ENCODE data around the gene CMTM8.
"Not testable (repeated sequence)": the region's sequence is repeated elsewhere in the genome, so short reads cannot be mapped to it uniquely, and the experiment has no call there.

Gene CMTM8, protein sequence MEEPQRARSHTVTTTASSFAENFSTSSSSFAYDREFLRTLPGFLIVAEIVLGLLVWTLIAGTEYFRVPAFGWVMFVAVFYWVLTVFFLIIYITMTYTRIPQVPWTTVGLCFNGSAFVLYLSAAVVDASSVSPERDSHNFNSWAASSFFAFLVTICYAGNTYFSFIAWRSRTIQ

DNA sequence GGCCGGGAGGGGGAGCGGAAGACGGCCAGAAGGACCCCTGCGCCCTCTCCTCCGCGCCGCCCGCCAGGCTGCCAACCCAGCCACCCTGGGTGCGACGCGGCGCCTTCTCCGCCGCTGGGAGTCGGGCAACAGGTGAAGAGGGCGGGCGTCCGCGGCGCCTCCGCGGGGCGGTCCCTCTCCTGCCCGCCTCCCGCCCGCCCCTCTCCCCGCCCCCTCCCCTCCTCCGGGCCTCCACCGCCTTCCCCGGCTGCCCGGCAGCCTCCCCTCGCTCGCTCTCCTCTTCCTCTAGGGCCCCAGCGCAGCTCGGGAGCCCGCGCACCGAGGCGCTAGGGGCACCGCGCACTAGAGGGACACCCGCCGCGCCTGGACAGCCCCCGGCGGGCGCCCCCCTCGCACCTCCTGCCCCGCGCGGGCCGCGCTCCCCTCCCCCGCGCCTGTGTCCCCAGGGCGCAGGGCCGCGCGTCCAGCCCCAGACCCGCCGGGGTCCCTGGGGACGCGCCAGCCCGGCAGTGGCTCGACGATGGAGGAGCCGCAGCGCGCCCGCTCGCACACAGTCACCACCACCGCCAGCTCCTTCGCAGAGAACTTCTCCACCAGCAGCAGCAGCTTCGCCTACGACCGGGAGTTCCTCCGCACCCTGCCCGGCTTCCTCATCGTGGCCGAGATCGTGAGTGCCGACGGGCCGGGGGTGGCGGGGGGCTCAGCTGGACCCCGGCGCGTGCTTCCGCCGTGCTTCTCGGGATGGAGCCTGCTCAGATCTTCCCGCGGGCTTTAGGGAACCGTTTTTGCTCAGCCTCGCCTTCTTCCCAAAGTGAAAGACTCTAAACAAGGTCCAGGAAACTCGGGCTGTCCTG, at the start of gene CMTM8:
CMTM8 (plus strand) TSS at position 228 of the 854 bp plus-strand sequence; CDS start at position 521, 293 bp downstream.
- DNase-seq = peak; percentile 80

DNA sequence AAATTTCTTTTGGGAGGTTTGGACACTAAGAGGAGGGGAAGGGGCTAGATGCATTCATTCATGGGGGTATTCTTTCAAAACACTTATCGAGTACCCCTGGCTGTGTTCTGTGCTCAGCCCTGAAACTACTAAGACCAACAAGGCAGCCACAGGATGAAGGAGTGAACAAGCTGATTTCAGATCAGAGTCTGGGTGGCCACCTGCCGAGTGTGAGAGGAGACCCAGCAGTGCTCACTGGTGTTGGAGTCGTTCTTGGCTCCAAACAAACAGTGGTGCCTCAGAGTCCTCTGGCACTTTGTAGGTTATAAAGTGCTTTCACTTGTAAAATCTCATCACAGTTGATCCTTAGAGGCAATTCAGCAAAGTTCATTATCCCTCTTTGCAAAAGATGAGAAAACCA, 48.8 kb upstream of the CMTM8 start:
- no peak for DNase-seq

DNA sequence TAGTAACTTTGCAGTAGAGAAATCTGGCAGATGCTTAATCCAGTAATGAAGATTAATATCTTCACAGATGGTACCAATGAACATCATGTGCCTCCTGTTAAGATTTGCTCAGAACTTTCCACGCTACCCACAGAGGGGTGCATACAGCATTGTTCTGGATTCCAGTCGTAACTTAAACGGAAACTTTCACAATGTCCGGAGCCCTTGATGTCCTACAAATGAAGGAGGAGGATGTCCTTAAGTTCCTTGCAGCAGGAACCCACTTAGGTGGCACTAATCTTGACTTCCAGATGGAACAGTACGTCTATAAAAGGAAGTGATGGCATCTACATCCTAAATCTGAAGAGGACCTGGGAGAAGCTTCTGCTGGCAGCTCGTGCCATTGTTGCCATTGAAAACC, 47.9 kb upstream of the CMTM8 start:
- not testable (repeated sequence) for DNase-seq

DNA sequence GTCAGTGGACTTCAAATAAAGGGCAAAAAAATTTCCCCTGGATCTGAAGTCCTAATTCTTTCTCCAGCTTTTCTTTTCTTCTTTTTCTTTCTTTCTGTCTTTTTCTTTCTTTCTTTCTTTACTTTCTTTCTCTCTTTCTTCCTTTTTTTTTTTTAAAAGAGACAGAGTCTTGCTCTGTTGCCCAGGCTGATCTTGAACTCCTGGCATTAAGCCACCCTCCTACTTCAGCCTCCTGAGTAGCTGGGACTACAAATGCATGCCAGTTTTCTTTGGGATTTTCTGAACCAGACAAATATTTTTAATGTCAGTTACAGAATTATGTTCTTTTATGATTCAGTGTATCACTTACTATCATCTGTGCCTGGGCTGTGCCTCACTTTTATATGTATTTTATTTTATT, 45.4 kb upstream of the CMTM8 start:
- DNase-seq = no peak

DNA sequence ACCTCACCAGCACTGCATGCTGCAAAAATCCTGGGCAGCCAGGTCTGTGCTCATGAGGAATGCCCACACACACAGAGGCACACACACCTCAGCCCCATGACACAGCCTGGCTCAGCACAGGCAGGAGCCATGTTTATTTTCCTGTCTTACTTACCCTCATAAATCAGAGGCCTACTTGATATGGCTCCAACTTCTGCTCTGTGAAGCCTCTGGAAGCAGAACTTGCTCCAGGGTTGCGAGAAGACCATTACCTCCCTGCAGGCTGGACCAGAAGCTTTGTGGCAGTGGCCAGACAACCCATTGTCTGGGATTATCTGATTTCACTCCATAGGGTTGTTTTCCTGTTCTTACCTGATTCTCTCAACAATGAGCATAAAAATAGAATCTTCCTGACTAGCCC, 43.8 kb upstream of the CMTM8 start:
- no peak for DNase-seq

DNA sequence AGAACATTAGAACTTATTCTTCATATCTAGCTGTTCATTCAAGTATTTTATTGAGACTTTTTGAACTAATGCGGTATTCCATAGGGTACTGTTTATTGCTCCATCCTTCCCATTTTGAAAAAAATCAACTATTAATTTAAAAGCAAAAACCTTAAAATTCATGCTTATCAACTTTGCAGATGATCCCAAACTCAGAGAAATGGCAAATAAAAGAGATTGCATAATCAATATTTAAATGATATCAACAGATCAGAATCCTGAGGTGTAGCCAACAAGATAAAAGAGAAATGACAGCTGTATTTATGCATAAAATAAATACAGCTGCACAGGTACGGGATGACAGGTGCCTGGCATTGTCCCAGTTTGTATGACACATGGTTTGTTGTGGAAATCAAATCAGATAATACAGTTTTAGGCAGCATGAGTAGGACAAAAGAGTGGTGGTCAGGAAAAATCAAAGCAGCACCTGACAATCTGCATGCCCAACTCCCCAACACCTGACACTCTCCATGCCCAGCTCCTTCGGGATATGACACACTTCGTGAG, 42.4 kb upstream of the CMTM8 start:
- DNase-seq = no peak

DNA sequence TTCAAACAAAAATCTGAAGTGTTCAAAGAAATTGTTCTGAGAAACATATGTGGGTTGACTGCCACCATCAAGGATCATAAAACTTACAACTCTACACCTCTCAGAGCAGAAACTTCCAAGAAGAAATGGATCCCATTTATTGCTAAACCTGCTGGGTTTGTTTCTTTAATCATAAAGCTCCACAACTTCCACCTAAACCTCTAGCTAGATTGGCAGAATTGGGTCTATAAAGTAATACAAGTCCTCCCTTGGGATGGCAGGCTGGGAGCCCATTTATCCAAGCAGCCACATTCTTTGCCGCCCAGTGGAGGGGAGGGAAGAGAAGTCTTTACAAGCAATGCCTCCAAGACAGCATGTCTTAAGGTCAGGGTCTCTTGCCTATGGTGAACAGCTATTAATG, 40.5 kb upstream of the CMTM8 start:
- DNase-seq = no peak

DNA sequence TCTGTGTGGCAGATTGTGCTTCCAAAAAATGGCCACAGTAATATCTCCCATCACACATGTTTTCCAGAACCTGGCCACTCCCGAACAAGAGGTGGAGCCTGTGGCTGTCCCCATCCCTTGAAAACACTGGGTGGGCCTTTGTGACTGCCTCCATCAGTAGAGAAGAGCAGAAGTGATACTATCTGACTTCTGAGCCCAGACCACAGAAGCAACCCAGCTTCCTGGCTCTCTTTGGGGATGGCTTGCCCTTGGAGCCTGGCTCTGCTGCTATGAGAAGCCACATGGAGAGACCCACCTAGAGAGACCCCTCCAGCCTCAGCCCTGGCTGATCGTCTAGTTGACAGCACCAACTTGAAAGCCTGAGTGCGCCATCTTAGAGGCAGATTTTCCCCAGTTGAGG, 39.8 kb upstream of the CMTM8 start:
- DNase-seq = no peak

DNA sequence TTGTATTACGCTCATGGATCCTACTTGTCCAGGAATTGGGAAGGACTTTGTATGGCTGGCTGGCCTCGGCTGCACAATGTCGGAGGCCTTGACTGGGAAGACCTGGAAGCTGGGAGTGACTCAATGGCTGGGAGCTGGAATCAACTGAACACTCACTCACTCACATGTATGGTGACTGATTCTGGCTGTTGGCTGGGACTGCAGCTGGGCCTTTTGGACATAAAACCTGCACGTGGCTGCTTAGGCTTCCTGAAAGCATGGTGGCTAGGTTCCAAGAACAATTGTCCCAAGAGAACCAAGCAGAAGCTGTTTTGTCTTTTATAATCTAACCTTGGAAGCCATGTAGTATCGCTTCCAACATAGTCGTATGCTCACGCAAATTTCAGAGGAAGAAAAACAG, 38.0 kb upstream of the CMTM8 start:
- DNase-seq = no peak

DNA sequence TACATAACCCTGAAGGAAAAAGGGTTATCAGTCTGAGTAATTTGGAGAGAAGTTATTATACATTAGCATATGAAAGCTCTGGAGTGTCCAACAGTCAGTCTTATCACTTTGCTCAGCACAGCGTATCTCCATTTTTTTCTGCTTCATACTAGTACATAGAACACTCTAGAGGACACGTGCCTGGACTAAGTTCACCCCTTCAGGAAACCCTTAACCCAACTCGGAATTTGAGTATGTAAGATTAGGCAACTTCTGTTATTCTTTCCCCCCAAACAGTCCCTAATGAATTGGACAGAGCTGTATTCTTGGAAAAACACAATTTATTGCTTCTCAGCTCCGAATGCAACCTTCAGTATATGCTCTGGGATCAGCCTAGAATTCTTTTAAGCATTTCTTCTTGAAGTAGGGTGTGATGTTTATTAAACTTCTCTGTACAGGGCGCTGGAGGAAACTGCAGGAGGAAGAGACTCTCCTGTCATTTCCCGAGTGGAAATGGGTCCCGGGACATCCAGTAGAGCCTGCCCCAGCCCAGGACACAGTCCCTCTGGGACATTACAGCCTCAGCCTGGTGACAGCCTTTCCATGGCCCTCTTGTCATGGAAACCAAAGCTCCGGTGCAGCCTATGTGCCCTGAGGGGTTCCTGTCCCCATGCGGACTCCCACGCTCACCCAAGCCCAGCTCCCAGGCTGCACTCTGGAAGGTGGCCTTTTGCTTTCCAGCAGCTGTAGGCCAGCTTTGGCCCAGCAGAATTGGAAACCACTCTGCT, 37.3 kb upstream of the CMTM8 start:
- DNase-seq = no peak

DNA sequence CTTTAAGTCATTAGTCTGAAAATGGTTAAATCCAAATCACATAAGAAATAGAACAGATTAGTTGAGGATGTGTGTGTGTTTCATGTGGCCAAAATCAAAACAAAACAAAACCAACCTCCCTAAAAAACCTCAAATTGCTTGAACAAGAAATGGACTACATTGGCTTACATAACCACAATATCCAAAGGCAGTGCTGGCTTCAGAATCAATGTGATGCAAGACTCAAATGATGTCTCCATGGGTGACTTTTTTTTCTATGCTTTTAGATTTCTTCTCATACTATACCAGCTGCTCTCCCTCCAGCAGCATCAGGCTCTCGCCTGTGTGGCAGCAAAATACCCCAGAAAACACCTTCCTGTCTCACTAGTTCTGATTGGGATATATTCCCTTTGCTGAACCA, 36.0 kb upstream of the CMTM8 start:
- DNase-seq = no peak

DNA sequence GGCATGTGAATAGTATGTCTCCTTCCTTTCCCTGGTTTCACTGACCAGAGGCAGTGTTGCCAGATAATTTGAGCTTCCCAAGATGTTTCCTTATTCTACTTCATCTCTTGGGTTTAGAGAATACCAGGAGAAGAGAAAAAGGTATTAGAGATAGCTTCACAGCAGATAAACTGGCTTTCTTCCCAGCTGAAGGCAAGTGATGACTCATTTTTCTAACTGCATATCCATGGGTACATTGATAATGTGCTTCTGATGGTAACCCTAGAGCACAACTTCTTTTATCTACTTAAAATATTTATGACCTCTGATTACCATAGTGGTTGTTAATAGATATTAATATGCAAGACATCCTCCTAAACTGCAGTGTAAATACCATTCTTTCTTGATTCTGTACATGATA, 34.6 kb upstream of the CMTM8 start:
- no peak for DNase-seq

DNA sequence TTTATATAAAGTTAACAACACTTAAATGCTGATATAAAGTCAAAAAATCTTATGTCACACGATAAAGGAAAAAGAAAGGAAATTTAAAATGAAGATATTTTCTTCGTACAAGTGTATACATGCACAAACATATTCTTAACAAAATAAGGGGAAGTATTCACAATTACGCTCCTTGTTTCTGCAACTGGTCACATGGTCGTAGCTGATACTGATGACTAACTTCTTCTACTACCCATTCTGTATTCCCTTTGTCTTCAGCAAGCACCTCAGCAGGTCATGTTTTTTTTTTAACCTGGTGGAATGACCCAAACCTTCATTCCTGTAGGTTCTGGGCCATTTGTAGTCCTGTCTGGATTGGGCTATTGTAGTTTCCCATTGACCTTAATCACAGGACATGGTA, 30.0 kb upstream of the CMTM8 start:
- DNase-seq = no peak

DNA sequence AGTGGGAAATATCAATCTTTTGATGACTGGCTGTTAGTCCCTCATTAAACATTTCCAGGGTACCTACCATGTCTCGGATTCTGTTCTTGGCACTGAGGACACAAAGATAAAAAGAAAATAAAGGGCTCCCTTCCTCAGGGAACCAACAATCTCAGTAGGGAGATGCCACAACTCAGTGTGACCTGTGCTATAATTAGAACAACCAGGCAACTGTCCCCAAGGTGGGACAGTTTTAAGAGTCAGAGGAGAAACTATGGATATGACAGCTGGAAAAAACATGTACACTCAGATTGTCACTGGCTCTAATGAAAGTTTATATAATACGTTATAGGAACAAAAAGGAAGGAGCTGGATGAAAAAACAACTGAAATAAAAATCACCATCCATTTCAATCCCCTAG, 23.3 kb upstream of the CMTM8 start:
- no peak for DNase-seq

DNA sequence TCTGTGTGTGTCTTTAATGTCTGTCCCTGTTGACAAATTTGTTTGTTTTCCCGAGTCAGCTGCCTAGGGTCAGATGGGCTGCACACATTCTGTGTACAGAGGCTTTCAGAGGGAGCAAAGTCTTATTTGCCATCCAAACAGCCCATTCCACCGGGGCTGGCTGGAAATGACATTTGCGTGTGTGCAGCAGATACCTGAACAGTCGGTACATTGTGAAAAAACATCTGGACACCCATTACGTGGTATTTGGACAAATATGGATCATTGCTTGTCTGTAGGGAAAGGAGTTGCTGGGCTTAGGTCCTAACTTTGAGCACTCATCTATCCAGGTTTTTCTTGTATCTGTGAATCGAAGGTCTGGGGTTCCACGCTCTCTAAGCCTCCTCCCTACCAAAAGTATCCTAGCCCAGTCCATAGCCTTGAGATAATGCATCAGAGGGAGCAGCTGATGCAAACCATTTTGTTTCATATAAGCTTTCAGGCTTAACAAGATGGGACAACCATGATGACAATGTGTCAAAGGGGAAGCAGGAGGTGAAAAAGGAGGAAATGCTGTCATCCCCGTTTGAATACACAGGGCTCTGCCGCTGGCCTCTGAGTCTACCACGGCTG, 22.2 kb upstream of the CMTM8 start:
- no peak for DNase-seq

DNA sequence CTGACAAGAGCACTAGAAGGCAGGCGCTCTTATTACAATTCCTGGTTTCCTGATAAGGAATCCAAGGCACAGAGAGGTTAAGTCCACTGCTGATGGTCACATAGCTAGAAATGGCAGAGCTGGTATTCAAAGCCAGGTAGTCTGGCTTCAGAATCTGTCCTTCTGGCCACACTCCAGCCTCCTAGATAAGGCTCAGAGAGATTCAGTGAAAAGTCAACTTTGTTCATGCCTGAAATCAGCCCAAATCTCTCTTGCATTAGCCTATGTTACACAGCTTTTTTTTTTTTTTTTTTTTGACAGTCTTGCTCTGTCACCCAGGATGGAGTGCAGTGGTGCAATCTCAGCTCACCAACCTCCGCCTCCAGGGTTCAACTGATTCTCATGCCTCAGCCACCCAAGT, 21.1 kb upstream of the CMTM8 start:
- DNase-seq = no peak

DNA sequence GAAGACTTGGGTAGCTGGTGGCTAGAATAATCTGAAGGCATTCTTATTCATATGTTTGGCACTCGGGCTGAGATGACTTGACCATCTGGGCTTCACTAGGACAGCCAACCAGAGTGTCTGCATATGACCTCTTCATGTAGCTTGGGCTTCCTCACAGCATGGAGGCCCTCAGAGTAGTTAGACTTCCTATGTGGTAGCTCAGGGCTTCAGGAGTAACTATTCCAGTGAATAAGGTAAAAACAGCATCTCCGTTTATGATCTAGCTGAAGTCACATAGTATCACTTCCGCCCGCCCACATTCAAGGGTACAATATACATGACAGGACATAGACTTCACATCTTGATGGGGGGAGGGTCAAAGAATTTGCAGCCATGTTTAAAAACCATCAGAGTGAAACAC, 18.9 kb upstream of the CMTM8 start:
- no peak for DNase-seq

DNA sequence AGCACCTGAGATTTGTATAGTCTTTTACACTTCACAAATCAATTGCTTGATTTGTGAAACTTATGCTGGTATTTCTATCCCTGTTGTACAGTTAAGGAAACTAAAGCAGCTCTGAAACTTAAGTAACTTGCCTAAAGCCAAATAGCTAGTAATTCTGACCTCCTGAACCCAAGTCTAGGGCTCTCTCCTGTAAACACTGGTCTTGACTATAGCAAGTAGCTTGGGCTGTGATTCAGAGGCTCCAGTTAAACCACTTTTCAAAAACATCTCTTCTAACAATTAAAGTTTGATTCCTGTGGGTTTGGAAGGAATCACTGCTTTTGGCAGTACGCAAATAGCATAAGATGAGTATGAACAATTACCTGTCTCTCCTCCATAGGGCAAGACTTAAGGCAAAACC, 18.5 kb upstream of the CMTM8 start:
- no peak for DNase-seq

DNA sequence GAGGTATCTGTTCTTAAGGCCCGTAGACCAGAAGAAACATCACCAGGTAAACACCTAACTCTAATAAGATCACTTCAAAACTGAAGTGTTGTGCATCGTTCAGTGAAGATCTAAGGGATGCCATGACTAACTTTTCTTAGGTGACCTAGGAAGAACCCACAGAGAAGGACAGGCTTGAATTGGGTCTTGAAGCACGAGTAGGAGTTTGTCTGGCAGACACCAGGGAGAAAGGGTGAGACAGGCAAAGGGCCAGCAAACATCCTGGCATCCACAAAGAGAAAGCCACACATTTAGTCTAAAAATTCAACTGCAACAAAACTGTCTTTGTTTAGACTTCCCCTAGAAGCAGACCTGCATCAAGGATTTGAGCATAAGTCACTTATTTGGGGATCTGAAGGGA, 15.5 kb upstream of the CMTM8 start:
- DNase-seq = no peak

DNA sequence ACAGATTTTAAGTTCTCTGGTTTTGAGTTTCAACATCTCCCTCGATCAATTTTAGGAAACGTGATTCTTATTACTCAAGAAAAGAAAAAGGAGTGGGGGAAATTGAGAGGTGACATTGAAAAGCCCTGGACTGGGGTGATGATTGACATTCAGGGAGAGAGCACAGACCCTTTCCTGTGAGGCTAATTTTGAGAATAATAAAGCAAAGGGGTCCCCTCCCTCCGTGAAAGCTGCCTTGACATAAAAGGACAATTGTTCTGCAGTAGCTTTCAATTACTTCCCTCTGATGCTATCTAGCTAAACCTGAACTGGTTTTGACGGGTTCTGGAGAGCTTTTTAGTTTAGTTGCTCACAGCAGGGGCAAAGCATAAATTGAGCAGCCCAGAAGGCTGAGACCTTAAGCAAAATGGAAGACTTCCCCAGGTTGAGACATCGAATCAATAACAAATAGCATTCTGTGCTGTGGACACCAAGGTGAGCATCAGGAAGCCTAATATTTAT, 14.4 kb upstream of the CMTM8 start:
- DNase-seq = no peak

DNA sequence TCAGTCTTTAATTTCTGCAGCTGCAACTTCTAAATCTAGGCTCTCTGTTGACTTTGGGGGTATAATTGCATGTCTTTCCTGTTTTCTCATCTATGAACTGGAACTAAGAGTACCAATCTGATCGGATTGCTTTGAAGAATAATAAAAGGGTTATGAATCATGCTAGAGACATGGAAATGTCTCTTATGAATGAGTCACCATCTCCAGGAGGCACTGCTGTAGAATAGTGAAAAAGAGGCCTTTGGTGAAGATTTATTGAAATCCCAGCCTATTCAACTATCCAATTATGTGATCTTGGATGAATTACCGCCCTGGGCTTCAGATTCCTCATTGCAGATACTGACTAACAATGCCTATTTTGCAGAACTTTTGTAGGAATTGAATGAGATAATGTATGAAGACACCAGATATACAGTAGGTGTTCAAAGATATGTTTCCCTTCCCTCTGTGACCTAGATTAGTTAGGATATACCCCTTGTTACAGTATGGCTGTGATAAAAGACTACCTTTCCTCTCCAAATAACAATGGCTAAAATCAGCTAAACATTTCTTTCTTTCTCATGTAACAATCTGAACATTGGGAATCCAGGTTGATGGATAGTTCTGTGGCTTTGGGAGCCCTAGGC, 11.5 kb upstream of the CMTM8 start:
- no peak for DNase-seq

DNA sequence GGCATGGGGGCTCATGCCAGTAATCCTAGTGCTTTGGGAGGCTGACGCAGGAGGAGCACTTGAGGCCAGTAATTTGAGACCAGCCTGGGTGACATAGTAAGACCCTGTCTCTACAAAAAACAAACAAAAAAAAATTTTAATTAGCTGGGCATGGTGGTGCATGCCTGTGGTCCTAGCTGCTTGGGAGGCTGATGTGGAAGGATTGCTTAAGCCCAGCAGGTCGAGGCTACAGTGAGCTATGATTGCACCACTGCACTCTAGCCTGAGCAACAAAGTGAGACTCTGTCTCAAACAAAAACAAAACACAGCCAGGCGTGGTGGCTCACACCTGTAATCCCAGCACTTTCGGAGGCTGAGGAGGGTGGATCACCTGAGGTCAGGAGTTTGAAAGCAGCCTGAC, 9.7 kb upstream of the CMTM8 start:
- DNase-seq = not testable (repeated sequence)

DNA sequence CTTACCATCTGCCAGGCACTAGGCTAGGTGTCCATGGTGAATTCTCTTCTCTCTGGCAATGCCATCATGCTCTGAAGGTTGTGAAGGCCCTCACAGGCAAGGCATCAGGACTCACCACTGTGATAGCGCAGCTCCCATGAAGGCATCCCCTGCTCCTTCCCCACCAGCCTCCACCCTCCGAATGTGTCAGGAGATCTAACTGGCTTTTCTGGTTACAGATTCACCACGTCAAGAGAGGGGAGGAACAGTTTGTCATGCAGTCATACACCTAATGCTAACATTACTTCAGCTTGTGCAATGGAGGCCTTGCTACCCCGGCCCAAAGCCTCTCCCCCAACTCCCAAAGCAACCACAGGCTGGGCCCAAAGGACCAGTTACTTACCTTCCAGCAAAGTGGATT, 8.9 kb upstream of the CMTM8 start:
- no peak for DNase-seq
